ENCODE measurements around the gene PMP22.

PMP22 gene

GRCh38 chr17:15268461-15268860, 3.3 kb upstream of the PMP22 start:
- TF ChIP-seq TAF1 (IDR thresholded peaks at IDR 0.05; ENCODE audit: borderline replicate concordance, insufficient read depth, low read length), result no peak
- TF ChIP-seq SIN3A (IDR thresholded peaks at IDR 0.05; ENCODE audit: borderline replicate concordance, insufficient read depth, low read length), result no peak
- TF ChIP-seq REST (IDR thresholded peaks at IDR 0.05; ENCODE audit: insufficient read depth in 1 of 2, low read depth in 2 of 2, low read length in 2 of 2), result no peak
- TF ChIP-seq POLR2AphosphoS5 (IDR thresholded peaks at IDR 0.05; ENCODE audit: low read depth, low read length), result no peak
- no peak for TF ChIP-seq FOXP2 (optimal IDR thresholded peaks at IDR 0.05; ENCODE audit: borderline replicate concordance, extremely low read depth, extremely low read length, insufficient read depth)

GRCh38 chr17:15267996-15268395, 2.9 kb upstream of the PMP22 start:
- TF ChIP-seq POLR2AphosphoS5 (IDR thresholded peaks at IDR 0.05; ENCODE audit: low read depth, low read length), result no peak
- no peak for TF ChIP-seq TAF1 (IDR thresholded peaks at IDR 0.05; ENCODE audit: borderline replicate concordance, insufficient read depth, low read length)
- TF ChIP-seq REST (IDR thresholded peaks at IDR 0.05; ENCODE audit: insufficient read depth in 1 of 2, low read depth in 2 of 2, low read length in 2 of 2), result no peak
- TF ChIP-seq FOXP2 (optimal IDR thresholded peaks at IDR 0.05; ENCODE audit: borderline replicate concordance, extremely low read depth, extremely low read length, insufficient read depth), result no peak

- no peak for TF ChIP-seq POLR2AphosphoS5 (IDR thresholded peaks at IDR 0.05; ENCODE audit: low read depth, low read length)
- TF ChIP-seq SIN3A (IDR thresholded peaks at IDR 0.05; ENCODE audit: borderline replicate concordance, insufficient read depth, low read length), result no peak
- no peak for TF ChIP-seq FOXP2 (optimal IDR thresholded peaks at IDR 0.05; ENCODE audit: borderline replicate concordance, extremely low read depth, extremely low read length, insufficient read depth)
- TF ChIP-seq REST (IDR thresholded peaks at IDR 0.05; ENCODE audit: insufficient read depth in 1 of 2, low read depth in 2 of 2, low read length in 2 of 2), result no peak
- TF ChIP-seq TAF1 (IDR thresholded peaks at IDR 0.05; ENCODE audit: borderline replicate concordance, insufficient read depth, low read length), result no peak
Measured at GRCh38 chr17:15266325-15267125, 1.4 kb upstream of the PMP22 start.

GRCh38 chr17:15264542-15264941, 584 bp downstream of the PMP22 start:
- TF ChIP-seq REST (IDR thresholded peaks at IDR 0.05; ENCODE audit: insufficient read depth in 1 of 2, low read depth in 2 of 2, low read length in 2 of 2) (no peak), SIN3A (IDR thresholded peaks at IDR 0.05; ENCODE audit: borderline replicate concordance, insufficient read depth, low read length) (no peak), FOXP2 (optimal IDR thresholded peaks at IDR 0.05; ENCODE audit: borderline replicate concordance, extremely low read depth, extremely low read length, insufficient read depth) (no peak)

Measured in PFSK-1 (cell line).